ENCODE data around the gene FKBP1A.

FKBP1A gene

GRCh38 chr20:1382670-1383069 is 10.2 kb downstream of the FKBP1A start:
- DNase-seq: no peak

DNA sequence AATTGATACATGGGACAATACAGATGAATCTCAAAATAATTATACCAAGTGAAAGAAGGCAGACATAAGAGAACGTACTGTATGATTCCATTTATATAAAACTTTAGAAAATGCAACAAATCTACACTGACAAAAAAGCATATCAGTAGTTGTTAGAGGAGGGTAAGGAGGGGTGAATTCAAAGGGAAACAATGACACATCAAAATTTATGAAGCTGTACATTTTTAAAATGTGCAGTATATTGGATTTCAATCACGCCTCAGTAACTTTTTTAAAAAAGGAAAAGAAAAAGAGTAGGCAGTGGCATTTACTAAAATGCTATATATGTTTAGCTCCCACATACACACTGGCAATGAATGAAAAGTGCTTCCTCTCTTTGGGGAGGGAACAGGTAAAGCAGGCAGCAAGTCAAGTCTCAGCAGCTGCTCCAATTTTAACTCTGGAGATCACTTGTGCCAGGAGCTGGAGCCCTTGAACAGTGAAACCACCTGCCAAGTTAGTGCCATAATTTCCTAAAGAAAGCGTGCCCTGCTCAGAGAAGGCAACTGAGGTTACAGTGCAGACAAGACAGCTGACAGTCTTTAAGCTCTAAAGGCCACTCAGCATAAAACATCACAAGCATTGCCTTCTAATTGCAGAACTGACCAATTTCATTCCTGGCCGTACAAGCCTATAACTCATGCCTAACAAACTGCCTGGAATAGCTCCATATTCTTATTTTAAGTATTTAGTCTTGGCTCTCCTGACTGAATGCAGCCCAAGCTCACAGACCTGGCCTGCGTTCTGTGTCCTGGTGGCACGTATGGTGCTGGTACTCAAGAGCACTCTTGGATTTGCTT is 10.9 kb downstream of the FKBP1A start:
- DNase-seq: no peak

GRCh38 chr20:1378735-1379125 is 14.1 kb downstream of the FKBP1A start:
- DNase-seq: no peak

DNA sequence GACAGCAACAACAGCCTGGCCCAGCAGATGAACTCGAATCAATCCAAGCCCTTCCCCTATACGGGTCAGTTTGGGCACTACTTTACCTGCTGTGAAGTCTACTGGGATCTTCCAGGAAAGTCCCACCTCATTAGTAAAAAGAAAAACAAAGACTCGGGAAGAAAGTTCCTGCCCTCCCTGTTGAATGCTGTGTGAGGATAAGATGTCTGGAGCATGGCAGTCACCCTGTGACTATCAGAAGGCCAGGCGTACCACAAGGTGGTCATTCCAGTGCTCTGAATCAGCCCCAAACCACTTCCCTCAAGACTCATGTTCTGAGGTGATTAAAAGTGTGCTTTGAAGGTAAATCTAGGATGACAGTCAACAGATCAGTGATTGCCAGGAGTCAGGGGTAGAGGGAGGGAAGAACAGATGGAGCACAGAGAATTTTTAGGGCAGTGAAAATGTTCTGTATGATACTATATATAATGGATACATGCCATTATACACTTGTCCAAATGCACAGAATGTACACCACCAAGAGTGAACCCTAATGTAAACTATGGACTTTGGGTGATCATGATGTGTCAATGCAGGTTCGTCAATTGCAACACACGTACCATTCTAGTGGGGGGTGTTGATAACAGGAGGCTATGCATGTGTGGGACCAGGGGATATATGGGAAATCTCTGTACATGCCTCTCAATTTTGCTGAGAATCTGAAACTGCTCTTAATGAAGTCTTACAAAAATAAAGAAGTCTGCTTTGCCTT is 14.7 kb downstream of the FKBP1A start:
- DNase-seq: no peak

GRCh38 chr20:1377341-1377871 is 15.4 kb downstream of the FKBP1A start:
- DNase-seq: no peak

- DNase-seq: peak in 1 of 2 donors; percentile 73
Measured at GRCh38 chr20:1376408-1377270, 16.2 kb downstream of the FKBP1A start.

DNA sequence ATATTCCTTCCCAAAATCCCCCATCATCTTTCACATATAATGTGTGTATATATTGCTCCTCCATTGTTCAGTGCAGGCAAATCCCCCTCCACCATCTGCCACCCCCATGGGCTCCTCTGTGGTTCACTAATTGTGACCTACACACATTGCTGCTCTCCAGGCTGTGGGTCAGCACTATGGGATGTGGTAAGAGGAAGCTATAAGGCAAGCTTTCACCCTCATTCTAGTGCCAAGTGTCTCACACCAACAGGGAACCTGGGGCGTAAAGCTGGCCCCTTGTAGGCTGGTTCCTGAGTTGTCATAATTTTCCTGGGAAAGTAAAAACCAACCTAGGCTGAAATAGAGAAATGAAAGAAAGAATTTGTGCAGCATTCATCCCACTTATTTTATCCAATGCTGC is 16.8 kb downstream of the FKBP1A start:
- no peak for DNase-seq

- DNase-seq: no peak
Measured at GRCh38 chr20:1375515-1375914, 17.3 kb downstream of the FKBP1A start.

- DNase-seq: no peak
Measured at GRCh38 chr20:1374246-1374645, 18.6 kb downstream of the FKBP1A start.

DNA sequence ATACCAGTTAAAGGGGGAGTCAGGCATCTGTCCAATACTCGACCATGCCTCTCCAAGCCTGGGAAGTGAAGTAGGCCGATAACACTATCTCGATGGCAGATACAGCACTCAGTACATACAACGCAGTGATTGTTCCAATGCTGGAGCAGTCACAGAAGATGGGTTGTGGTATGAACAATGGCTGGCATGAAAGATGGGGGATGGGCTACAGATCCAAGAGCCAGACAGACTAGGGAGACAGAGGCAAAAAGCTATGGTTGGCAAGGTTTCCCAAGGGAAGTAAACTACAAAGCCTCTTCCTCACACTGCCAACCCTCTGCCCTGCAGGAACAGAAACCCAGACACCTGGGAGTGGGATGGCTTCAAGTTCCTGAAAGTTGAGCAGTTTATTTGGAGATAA is 19.2 kb downstream of the FKBP1A start:
- DNase-seq: no peak

- DNase-seq: no peak
Measured at GRCh38 chr20:1373036-1373435, 19.8 kb downstream of the FKBP1A start.

- DNase-seq: no peak
Measured at GRCh38 chr20:1371830-1372539, 20.9 kb downstream of the FKBP1A start.

DNA sequence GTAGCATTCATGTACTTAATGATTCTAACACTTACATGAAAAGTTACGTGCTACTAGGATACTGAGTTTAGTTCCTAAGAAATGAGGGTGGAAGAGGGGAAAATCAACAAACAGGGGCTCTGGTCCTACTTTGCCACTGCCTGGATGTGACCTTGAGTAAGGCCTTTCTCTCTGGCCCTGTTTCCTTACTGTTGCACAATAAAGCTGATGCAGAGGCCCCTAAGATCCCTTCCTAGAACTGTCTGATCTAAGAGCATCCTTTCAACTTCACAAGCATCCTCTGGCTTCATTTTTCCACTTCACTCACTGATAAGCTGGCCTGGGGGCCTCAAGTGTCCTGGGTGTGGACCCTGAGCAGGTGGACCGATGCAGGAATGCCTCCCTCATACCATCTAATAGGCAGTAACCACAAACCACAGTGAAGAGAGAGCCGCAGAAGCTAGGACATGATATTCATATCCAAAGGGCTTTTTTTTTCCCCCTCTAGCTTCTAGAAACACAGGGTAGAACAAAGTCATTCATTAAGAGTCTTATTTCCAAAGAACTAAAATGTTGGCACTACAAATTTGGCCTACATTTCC is 21.6 kb downstream of the FKBP1A start:
- no peak for DNase-seq

DNA sequence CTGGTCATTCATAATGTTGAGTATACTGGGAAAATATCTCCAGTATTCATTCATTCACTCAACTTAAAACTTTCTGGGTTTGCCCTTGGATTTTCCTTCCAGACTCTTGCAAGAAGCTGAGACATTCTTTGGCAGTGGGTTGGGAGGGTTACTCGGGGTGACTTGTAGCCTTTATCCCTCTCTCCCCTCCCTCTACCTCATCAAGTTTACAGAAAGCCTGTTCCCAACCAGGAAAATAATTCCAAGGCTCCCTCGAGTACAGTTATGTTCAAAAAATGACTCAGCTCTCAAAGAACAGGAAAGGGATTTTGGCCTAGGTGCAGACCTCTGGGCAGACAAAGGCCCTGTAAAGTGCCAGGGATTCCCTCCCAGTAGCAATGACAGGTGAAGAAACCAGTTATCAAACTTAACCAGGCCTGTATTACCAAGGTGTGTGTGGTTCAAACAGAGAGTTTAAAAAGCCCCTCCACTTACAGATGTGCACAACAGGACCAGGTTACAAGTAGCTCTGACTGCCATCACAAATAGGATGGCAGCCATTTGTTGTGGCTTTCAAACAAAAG is 22.2 kb downstream of the FKBP1A start:
- no peak for DNase-seq

- no peak for DNase-seq
Measured at GRCh38 chr20:1369970-1370369, 22.9 kb downstream of the FKBP1A start.

DNA sequence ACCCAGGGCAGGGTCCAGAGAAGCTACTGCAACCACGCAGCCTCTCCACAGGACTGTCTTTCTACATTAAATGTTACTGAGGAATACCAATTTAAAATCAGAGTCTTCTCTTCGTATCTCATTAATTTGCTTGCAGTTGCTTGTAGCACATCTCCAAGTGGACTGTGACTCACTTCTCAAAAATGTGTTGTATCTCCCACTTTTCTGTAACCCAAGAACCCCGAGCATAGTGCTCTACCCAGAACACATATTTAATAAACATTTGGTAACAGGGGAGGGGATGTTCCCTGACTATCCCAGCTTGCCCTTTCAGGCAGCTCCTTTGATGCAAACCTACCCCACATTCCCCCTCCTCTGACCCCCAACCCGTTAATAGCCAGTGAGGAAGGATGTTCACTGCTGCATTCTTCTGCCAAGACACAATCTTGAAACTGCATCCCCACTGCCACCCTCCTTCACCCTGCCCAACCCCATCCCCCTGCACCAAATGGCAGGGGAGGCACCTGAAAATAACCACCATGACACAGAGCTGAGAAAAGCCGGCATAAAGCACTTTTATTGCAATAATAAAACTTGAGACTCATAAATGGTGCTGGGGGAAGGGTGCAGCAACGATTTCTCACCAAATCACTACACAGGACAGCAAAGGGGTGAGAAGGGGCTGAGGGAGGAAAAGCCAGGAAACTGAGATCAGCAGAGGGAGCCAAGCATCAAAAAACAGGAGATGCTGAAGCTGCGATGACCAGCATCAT is 24.2 kb downstream of the FKBP1A start:
- no peak for DNase-seq

GRCh38 chr20:1367479-1367878 is 25.4 kb downstream of the FKBP1A start:
- DNase-seq: no peak

- no peak for DNase-seq
Measured at GRCh38 chr20:1364106-1364505, 28.7 kb downstream of the FKBP1A start.

DNA sequence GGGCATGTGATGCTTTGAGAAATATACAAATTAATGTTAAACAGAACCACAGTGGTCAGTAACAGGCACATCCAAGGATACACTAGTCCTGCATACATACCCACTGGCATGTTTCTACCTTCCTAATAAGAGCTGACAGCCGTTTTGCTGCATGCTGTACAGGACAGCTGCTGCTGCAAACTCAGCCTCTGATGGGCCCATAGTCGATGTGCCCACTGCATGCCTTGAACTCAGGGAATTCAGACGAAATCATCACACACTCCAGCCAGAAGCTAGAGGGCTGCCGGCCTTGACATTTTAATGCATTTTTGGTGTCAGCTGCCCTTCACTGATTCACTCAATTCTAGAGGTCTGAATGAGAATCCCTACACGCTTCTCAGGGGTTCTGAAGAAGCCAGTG is 29.3 kb downstream of the FKBP1A start:
- no peak for DNase-seq

DNA sequence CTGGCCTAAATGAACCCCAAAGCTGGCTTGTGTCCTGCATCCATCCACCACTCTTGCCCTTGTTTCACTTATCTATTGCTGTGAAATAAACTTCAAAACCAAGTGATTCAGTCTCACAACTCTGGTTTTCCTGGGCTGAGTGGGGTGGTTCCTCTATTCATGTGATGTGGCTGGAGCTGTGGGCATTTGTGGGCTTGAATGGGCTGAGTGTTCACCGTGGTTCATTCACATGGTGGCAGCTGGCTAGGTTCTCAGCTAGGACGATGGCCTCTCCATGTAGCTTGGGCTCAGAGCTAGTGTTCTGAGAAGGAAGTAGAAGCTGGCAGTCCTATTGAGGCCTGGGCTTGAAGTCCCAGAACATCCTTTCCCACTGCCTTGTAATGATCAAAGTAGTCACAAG is 30.4 kb downstream of the FKBP1A start:
- DNase-seq: no peak

Measured in bone marrow (tissue), 2 donors.